NB4 (cell line): Measurements from ENCODE around the gene SIPA1L2.

ENCODE experiments used
- DNase-seq: peaks from one replicate; pipeline ENCODE4 v3.0.0; 2010; ENCODE audit warnings: low read depth
- H3K4me3 ChIP-seq: one replicate; pipeline ENCODE4 v1.5.1; 2011; ENCODE audit warnings: mild to moderate bottlenecking, low read depth, low read length, moderate library complexity
- MYC ChIP-seq: IDR thresholded peaks from 2 replicates; pipeline ENCODE4 v1.6.1; 2011; ENCODE audit warnings: low read depth, low read length
- POLR2A ChIP-seq: IDR thresholded peaks from 2 replicates; pipeline ENCODE4 v1.6.1; 2011; ENCODE audit warnings: mild to moderate bottlenecking; ENCODE audit not compliant: insufficient read length; ENCODE audit errors: extremely low read depth
- TF ChIP-seq, protein P1 (sequence below): IDR thresholded peaks from 2 replicates; pipeline ENCODE4 v1.6.1; 2011; ENCODE audit warnings: low read depth, low read length
- TF ChIP-seq, protein P2 (sequence below): IDR thresholded peaks from one replicate; pipeline ENCODE4 v1.5.1; 2012; ENCODE audit warnings: low read depth, low read length

Gene SIPA1L2, protein sequence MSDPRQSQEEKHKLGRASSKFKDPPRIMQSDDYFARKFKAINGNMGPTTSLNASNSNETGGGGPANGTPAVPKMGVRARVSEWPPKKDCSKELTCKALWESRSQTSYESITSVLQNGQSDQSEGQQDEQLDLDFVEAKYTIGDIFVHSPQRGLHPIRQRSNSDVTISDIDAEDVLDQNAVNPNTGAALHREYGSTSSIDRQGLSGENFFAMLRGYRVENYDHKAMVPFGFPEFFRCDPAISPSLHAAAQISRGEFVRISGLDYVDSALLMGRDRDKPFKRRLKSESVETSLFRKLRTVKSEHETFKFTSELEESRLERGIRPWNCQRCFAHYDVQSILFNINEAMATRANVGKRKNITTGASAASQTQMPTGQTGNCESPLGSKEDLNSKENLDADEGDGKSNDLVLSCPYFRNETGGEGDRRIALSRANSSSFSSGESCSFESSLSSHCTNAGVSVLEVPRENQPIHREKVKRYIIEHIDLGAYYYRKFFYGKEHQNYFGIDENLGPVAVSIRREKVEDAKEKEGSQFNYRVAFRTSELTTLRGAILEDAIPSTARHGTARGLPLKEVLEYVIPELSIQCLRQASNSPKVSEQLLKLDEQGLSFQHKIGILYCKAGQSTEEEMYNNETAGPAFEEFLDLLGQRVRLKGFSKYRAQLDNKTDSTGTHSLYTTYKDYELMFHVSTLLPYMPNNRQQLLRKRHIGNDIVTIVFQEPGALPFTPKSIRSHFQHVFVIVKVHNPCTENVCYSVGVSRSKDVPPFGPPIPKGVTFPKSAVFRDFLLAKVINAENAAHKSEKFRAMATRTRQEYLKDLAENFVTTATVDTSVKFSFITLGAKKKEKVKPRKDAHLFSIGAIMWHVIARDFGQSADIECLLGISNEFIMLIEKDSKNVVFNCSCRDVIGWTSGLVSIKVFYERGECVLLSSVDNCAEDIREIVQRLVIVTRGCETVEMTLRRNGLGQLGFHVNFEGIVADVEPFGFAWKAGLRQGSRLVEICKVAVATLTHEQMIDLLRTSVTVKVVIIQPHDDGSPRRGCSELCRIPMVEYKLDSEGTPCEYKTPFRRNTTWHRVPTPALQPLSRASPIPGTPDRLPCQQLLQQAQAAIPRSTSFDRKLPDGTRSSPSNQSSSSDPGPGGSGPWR (N-terminal part only)

GRCh38 chr1:232630047-232630893 is at the start of gene SIPA1L2:
SIPA1L2 (minus strand) TSS chr1:232630133; CDS start chr1:232515339, 114,794 bp downstream.
- peak; percentile 89 for DNase-seq
- H3K4me3 ChIP-seq = peak within 1 kb of the TSS; percentile 53
- TF ChIP-seq, protein P1, sequence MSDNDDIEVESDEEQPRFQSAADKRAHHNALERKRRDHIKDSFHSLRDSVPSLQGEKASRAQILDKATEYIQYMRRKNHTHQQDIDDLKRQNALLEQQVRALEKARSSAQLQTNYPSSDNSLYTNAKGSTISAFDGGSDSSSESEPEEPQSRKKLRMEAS = no peak; the same call in 1 of the 2 replicates
- TF ChIP-seq, protein P2, sequence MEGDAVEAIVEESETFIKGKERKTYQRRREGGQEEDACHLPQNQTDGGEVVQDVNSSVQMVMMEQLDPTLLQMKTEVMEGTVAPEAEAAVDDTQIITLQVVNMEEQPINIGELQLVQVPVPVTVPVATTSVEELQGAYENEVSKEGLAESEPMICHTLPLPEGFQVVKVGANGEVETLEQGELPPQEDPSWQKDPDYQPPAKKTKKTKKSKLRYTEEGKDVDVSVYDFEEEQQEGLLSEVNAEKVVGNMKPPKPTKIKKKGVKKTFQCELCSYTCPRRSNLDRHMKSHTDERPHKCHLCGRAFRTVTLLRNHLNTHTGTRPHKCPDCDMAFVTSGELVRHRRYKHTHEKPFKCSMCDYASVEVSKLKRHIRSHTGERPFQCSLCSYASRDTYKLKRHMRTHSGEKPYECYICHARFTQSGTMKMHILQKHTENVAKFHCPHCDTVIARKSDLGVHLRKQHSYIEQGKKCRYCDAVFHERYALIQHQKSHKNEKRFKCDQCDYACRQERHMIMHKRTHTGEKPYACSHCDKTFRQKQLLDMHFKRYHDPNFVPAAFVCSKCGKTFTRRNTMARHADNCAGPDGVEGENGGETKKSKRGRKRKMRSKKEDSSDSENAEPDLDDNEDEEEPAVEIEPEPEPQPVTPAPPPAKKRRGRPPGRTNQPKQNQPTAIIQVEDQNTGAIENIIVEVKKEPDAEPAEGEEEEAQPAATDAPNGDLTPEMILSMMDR = peak; percentile 45

DNA sequence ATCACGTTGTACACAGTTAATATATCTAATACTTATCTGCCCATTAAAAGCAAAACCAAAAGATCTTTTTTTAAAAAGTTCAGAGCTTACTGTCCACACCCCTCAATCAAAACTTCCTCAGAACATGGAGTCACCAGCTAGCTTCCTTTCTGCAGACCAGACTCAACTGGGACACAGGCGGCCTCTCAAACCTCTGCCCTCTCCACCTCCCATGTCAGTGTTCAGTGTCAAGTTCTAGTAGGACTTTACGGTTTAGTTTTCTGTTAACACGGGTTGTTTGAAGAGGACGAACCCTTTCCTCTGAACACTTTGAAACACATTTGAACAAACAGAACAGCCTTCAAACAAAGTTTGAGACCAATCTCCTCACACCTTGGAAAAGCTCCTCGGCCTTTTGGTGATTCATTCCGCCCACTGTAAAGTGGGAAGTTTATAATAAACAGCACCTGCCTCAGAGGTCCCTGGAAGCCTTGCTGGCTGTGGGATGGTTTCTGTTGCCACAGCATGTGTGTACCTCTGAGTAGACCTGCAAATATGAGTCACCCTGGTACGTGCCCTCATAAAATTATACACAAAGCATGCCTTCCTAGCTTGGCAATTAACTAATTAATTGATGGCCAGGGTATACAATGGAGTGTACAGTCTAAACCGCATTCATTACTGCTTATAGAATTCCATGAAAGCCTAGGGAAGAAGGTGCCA is 48.4 kb upstream of the SIPA1L2 start:
- H3K4me3 ChIP-seq = no peak overlapping the region
- no peak for DNase-seq
- no peak for TF ChIP-seq POLR2A
- TF ChIP-seq, protein P1 = no peak
- no peak for TF ChIP-seq MYC
- TF ChIP-seq, protein P2 = no peak

- TF ChIP-seq, protein P2 = no peak
- TF ChIP-seq MYC = no peak
- no peak for TF ChIP-seq POLR2A
- TF ChIP-seq, protein P1 = no peak
- DNase-seq = no peak
- no peak overlapping the region for H3K4me3 ChIP-seq
These were observed 46.4 kb upstream of the SIPA1L2 start for GRCh38 chr1:232676307-232676706.

GRCh38 chr1:232675898-232676297 is 46.0 kb upstream of the SIPA1L2 start:
- TF ChIP-seq, protein P1 = no peak
- no peak for TF ChIP-seq POLR2A
- TF ChIP-seq, protein P2 = no peak
- TF ChIP-seq MYC = no peak
- DNase-seq = no peak

More at GRCh38 chr1:232675898-232676297, 46.0 kb upstream of the SIPA1L2 start:
- no peak overlapping the region for H3K4me3 ChIP-seq
